Natural killer cell (primary cell): ENCODE measurements around the gene ZNF655. TPM values are rescaled to one million over a fixed set of nuclear protein-coding genes. Genes with fewer than 3 reads are reported as not detected.
A peak's percentile ranks its signal among the peaks of the same experiment; 100 is the strongest.
"Not testable (repeated sequence)": the region's sequence is repeated elsewhere in the genome, so short reads cannot be mapped to it uniquely, and the experiment has no call there.

Source experiments
- ATAC-seq, 3 donors: fragments of 150-1000 bp in 2 of 3; fragments of 200-7000 bp in 1 of 3; cut with Tn5 transposase; 1 replicate in 1 of 3; 2 replicates in 2 of 3; pipeline ENCODE4 v1.10.0; 2021; ENCODE audit warnings: mild to moderate bottlenecking in 2 of 3, moderate library complexity in 2 of 3
- DNase-seq, 2 donors: peaks; one replicate each; pipeline versions ENCODE4 v3.0.0 to v3.0.0-alpha.2; 2013 to 2021; ENCODE audit warnings: mixed read lengths in 1 of 2
- H3K27ac ChIP-seq: one replicate; pipeline ENCODE4 v1.5.1; 2013; ENCODE audit warnings: mild to moderate bottlenecking, low read length
- H3K27me3 ChIP-seq: one replicate; pipeline ENCODE4 v1.6.1; 2013; ENCODE audit warnings: low read length; ENCODE audit not compliant: control insufficient read depth, insufficient read depth
- H3K36me3 ChIP-seq: one replicate; pipeline ENCODE4 v1.6.1; 2013; ENCODE audit warnings: low read length; ENCODE audit not compliant: control insufficient read depth, insufficient read depth
- H3K4me1 ChIP-seq: one replicate; pipeline ENCODE4 v1.6.1; 2013; ENCODE audit warnings: low read length; ENCODE audit not compliant: control insufficient read depth, insufficient read depth
- H3K4me3 ChIP-seq: one replicate; pipeline ENCODE4 v1.5.1; 2013; ENCODE audit warnings: low read length
- H3K9me3 ChIP-seq: one replicate; pipeline ENCODE4 v1.6.1; 2013; ENCODE audit warnings: low read length; ENCODE audit not compliant: control insufficient read depth, insufficient read depth
- H3K27ac Mint-ChIP-seq, 2 donors: one replicate each; pipeline ENCODE4 v1.8.0; 2022; ENCODE audit warnings: mild to moderate bottlenecking in 2 of 2, mixed read lengths in 2 of 2, moderate library complexity in 1 of 2
- H3K27me3 Mint-ChIP-seq, 2 donors: one replicate each; pipeline ENCODE4 v1.8.0; 2022; ENCODE audit warnings: low read depth in 2 of 2, mixed read lengths in 2 of 2
- H3K36me3 Mint-ChIP-seq: one replicate; pipeline ENCODE4 v1.8.0; 2022; ENCODE audit warnings: mixed read lengths
- H3K4me1 Mint-ChIP-seq, 2 donors: one replicate each; pipeline ENCODE4 v1.8.0; 2022; ENCODE audit warnings: mixed read lengths in 2 of 2
- H3K4me3 Mint-ChIP-seq: one replicate; pipeline ENCODE4 v1.8.0; 2022; ENCODE audit warnings: mild to moderate bottlenecking, moderate library complexity, mixed read lengths
- H3K9me3 Mint-ChIP-seq, 2 donors: one replicate each; pipeline ENCODE4 v1.8.0; 2022; ENCODE audit warnings: mixed read lengths in 2 of 2
- CTCF ChIP-seq: fragments of 200-600 bp; IDR thresholded peaks from one replicate; pipeline ENCODE4 v1.8.0; 2022; ENCODE audit warnings: antibody characterized with exemption
- WGBS: methylation state at CpG from one replicate; pipeline ENCODE4 v1.1.7; 2013; ENCODE audit warnings: missing lambda C conversion rate; ENCODE audit not compliant: insufficient coverage; 5-methylcytosine and 5-hydroxymethylcytosine counted together
- intact Hi-C: fragments of 100-400 bp; cut with micrococcal nuclease; formaldehyde crosslinking; loops from one replicate; pipeline ENCODE4 v1.14.2; 2022
- total RNA-seq, 4 donors: library from RNA; stranded (reverse); fragments of 120-200 nt in 1 of 4; gene quantifications; one replicate each; pipeline versions ENCODE4 v1.2.3 to v1.2.4, GENCODE V29; 2013 to 2022

Gene ZNF655
- total RNA-seq, 3 donors from 2014 or later (not counting 1 experiment from before 2014, with no cell fraction given), result 171 to 214 (median 196) TPM

- ATAC-seq (peak; percentile 55 to 85 (median 77)), DNase-seq (peak; percentile 38 to 78)
- peaks cover 0 to 20% of the 10 kb centered on the region in 2 donors for H3K4me1 Mint-ChIP-seq
- H3K27me3 Mint-ChIP-seq, result no peaks in the 10 kb centered on the region
- no peaks in the 10 kb centered on the region for H3K9me3 Mint-ChIP-seq
- H3K27ac ChIP-seq, result no peak overlapping the region
- H3K36me3 ChIP-seq, result no peaks in the 10 kb centered on the region
- intact Hi-C loops, result no loop called here
- H3K27ac Mint-ChIP-seq, result peak overlapping the region in 1 of 2 donors; percentile 77
- H3K36me3 Mint-ChIP-seq, result no peaks in the 10 kb centered on the region
- peak overlapping the region; percentile 60 for H3K4me3 ChIP-seq
- no peaks in the 10 kb centered on the region for H3K27me3 ChIP-seq
- 3% methylated on average over 54 of the region's 54 CpGs for WGBS
- H3K4me1 ChIP-seq, result peaks cover 14% of the 10 kb centered on the region
- peak overlapping the region; percentile 92 for H3K4me3 Mint-ChIP-seq
- no peaks in the 10 kb centered on the region for H3K9me3 ChIP-seq
- peak; percentile 27 for TF ChIP-seq CTCF
Measured at GRCh38 chr7:99579956-99580777, 21.7 kb downstream of the ZNF655 start.

GRCh38 chr7:99580778-99581332, 22.4 kb downstream of the ZNF655 start:
- H3K27ac ChIP-seq, H3K27me3 Mint-ChIP-seq, H3K36me3 Mint-ChIP-seq, ATAC-seq, H3K9me3 Mint-ChIP-seq, H3K27me3 ChIP-seq, H3K36me3 ChIP-seq, intact Hi-C loops, H3K9me3 ChIP-seq, DNase-seq: not testable (repeated sequence)
- Mint-ChIP-seq H3K27ac (peak overlapping the region in 1 of 2 donors; percentile 77), H3K4me3 (peak overlapping the region; percentile 92), H3K4me1 (peaks cover 0 to 20% of the 10 kb centered on the region in 2 donors)
- WGBS, result 53% methylated on average over 2 of the region's 4 CpGs
- Histone ChIP-seq H3K4me1 (peaks cover 14% of the 10 kb centered on the region), H3K4me3 (peak overlapping the region; percentile 60)

GRCh38 chr7:99588868-99589267, 30.4 kb downstream of the ZNF655 start:
- Mint-ChIP-seq H3K4me3 (no peak overlapping the region), H3K4me1 (no peaks in the 10 kb centered on the region), H3K27me3 (peaks cover 0 to 15% of the 10 kb centered on the region in 2 donors), H3K27ac (no peak overlapping the region), H3K9me3 (no peaks in the 10 kb centered on the region), H3K36me3 (no peaks in the 10 kb centered on the region)
- no peaks in the 10 kb centered on the region for H3K27me3 ChIP-seq
- no CpG with 5 or more reads among the region's 3 CpGs for WGBS
- H3K4me1 ChIP-seq, result no peaks in the 10 kb centered on the region
- H3K9me3 ChIP-seq, result no peaks in the 10 kb centered on the region
- TF ChIP-seq CTCF, result no peak
- ATAC-seq (no peak), DNase-seq (no peak)
- intact Hi-C loops, result no loop called here
- no peak overlapping the region for H3K4me3 ChIP-seq
- H3K36me3 ChIP-seq, result no peaks in the 10 kb centered on the region
- H3K27ac ChIP-seq, result no peak overlapping the region

- no peak overlapping the region for H3K4me3 Mint-ChIP-seq
Measured at GRCh38 chr7:99594948-99595745, 36.7 kb downstream of the ZNF655 start.

More at GRCh38 chr7:99594948-99595745, 36.7 kb downstream of the ZNF655 start:
- ATAC-seq (peak; percentile 35 to 58 (median 57)), DNase-seq (no peak)
- Mint-ChIP-seq H3K27ac (no peak overlapping the region), H3K27me3 (no peaks in the 10 kb centered on the region), H3K36me3 (no peaks in the 10 kb centered on the region), H3K4me1 (no peaks in the 10 kb centered on the region), H3K9me3 (no peaks in the 10 kb centered on the region)
- Histone ChIP-seq H3K4me1 (no peaks in the 10 kb centered on the region), H3K27ac (no peak overlapping the region), H3K4me3 (no peak overlapping the region), H3K9me3 (no peaks in the 10 kb centered on the region), H3K27me3 (no peaks in the 10 kb centered on the region), H3K36me3 (no peaks in the 10 kb centered on the region)
- intact Hi-C loops, result no loop called here
- 96% methylated on average over 3 of the region's 7 CpGs for WGBS
- TF ChIP-seq CTCF, result no peak
